ENCODE measurements around the gene SYT6. TPM values are rescaled to one million over a fixed set of nuclear protein-coding genes. Genes with fewer than 3 reads are reported as not detected.

SYT6 gene
- total RNA-seq, 4 donors from 2014 or later: 0.30 to 0.44 TPM; not detected in 2

DNA sequence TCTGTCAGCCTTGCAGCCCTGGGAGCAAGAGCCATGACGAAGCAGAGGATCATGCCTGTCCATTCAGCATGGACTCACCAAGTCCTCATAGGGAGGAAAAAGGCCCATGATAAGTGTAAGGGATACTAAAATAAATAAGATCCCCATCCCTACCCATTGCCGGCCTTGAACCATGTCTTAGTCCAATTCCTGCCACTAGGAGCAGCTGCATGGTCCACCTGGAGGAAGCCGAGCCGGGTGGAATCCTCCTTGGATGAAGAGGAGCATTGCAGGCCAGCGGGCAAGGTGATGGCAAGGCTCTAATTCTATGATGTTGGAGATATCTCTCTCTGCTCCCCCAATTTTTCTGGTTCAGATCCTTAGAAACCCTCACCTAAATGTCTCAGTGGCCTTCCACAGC, 38.7 kb upstream of the SYT6 start:
- no peak for TF ChIP-seq POLR2A (IDR thresholded peaks at IDR 0.05)
- 70 to 76% methylated on average over 5 of the region's 5 CpGs for WGBS, 2 donors
- H3K27me3 ChIP-seq: peaks cover 0 to 5% of the 10 kb centered on the region in 2 donors
- no peaks in the 10 kb centered on the region for H3K4me1 ChIP-seq
- no peak overlapping the region for H3K4me3 ChIP-seq
- H3K36me3 ChIP-seq: no peaks in the 10 kb centered on the region
- H3K27ac ChIP-seq: no peak overlapping the region
- peaks cover 0 to 10% (median 0%) of the 10 kb centered on the region in 4 donors for H3K9me3 ChIP-seq
- DNase-seq (ENCODE audit: low spot score in 2 of 2): no peak

DNA sequence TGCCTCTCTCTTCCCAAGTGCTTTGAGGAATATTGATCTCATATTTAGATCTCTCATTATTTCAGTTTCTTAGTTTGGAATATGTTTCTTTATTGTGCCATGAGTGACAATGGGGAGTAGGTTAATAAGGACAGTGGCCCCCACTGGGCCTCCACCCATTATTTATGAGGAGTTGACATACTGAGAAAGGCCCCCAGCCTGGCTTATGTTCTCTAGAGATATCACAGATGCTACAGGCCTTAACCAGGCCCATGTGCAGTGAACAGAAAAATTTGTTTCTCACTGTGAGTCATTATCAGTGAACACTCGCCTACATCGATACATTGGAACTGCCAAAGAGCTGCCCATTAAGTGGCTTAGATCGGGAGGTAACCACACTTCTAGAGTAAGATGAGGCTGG, 35.7 kb upstream of the SYT6 start:
- H3K27me3 ChIP-seq: no peaks in the 10 kb centered on the region
- 89 to 96% methylated on average over 3 of the region's 3 CpGs for WGBS, 2 donors

DNA sequence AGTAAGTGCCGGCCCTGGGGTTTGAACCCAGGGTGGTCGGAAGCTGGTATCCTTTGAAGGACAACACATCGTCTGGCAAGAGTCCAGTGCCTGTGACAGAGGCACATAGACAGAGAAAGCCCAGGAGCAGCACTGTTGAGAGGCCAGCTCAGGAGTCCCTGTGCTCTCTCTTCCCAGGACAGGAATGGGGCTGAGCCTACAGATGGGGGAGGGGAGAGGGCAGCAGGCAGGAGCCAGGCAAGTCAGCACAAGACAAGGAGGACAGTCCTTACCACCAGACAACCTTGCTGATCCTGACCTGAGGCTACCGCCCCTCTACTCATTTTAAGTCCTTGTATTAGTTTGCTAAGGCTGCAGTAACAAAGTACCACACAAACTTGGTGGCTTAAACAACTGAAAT, 27.7 kb upstream of the SYT6 start:
- TF ChIP-seq POLR2A (IDR thresholded peaks at IDR 0.05): no peak
- TF ChIP-seq, protein P1, sequence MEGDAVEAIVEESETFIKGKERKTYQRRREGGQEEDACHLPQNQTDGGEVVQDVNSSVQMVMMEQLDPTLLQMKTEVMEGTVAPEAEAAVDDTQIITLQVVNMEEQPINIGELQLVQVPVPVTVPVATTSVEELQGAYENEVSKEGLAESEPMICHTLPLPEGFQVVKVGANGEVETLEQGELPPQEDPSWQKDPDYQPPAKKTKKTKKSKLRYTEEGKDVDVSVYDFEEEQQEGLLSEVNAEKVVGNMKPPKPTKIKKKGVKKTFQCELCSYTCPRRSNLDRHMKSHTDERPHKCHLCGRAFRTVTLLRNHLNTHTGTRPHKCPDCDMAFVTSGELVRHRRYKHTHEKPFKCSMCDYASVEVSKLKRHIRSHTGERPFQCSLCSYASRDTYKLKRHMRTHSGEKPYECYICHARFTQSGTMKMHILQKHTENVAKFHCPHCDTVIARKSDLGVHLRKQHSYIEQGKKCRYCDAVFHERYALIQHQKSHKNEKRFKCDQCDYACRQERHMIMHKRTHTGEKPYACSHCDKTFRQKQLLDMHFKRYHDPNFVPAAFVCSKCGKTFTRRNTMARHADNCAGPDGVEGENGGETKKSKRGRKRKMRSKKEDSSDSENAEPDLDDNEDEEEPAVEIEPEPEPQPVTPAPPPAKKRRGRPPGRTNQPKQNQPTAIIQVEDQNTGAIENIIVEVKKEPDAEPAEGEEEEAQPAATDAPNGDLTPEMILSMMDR (IDR thresholded peaks at IDR 0.05): no peak
- no peak for TF ChIP-seq EP300 (IDR thresholded peaks at IDR 0.05)

More for the DNA sequence above, 35.7 kb upstream of the SYT6 start:
- Histone ChIP-seq H3K4me1 (no peaks in the 10 kb centered on the region), H3K36me3 (no peaks in the 10 kb centered on the region), H3K27ac (no peak overlapping the region), H3K9me3 (peaks cover 0 to 5% (median 0%) of the 10 kb centered on the region in 4 donors), H3K4me3 (no peak overlapping the region)
- no peak for DNase-seq (ENCODE audit: low spot score in 2 of 2)
- no peak for TF ChIP-seq EP300 (IDR thresholded peaks at IDR 0.05)
- TF ChIP-seq, protein P1 (IDR thresholded peaks at IDR 0.05): no peak
- no peak for TF ChIP-seq POLR2A (IDR thresholded peaks at IDR 0.05)

DNA sequence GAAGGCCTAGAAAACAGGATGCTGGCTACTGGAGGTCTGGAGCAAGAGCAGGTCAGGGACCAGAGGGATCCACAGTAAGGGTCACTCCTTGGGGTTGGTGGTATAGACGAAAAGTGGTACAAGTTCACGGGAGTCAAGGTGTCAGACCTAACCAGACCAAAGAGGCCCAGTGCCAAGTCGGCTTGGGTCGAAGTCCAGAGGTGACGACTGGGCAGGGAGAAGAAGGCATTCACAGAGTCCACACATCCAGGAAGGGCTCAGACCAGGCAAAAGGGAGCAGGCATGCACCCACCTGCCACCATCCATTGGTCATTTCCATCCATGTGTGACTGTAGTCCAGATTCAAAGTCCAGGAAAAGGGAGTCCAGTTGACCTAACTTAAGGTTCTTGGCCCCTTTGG, 27.1 kb upstream of the SYT6 start:
- WGBS, 2 donors: 85 to 92% methylated on average over 5 of the region's 5 CpGs
- no peak for DNase-seq (ENCODE audit: low spot score in 2 of 2)
- Histone ChIP-seq H3K27me3 (no peaks in the 10 kb centered on the region), H3K4me3 (no peak overlapping the region), H3K27ac (no peak overlapping the region), H3K4me1 (peaks cover 0 to 12% (median 0%) of the 10 kb centered on the region in 4 donors), H3K36me3 (no peaks in the 10 kb centered on the region), H3K9me3 (no peaks in the 10 kb centered on the region)
- TF ChIP-seq EP300 (IDR thresholded peaks at IDR 0.05) (no peak), POLR2A (IDR thresholded peaks at IDR 0.05) (no peak)
- TF ChIP-seq, protein P1 (IDR thresholded peaks at IDR 0.05): no peak

More for the DNA sequence above, 27.7 kb upstream of the SYT6 start:
- H3K9me3 ChIP-seq: no peaks in the 10 kb centered on the region
- 80 to 90% methylated on average over 4 of the region's 4 CpGs for whole genome bisulfite sequencing, 2 donors
- no peak overlapping the region for H3K4me3 ChIP-seq
- DNase-seq (ENCODE audit: low spot score in 2 of 2): no peak
- H3K27ac ChIP-seq: no peak overlapping the region
- H3K4me1 ChIP-seq: peaks cover 0 to 12% (median 0%) of the 10 kb centered on the region in 4 donors
- H3K27me3 ChIP-seq: no peaks in the 10 kb centered on the region
- no peaks in the 10 kb centered on the region for H3K36me3 ChIP-seq

DNA sequence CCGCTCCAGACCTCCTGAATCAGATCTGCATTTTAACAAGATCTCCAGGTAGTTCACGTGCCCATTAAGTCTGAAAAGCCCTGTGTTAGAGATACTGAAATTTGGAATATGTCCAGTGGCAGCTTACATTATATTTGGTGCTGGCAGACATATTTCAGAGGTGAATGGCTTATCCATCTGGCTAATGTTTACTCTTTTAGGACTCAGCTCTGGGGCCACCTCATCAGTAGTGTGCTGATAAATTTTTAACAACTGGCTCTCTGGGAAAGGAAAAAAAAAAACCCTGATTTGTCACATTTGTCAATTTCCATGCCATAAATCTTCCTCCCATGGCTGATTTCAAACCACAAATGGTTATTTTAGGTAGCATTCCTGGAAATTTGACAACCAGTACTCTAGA, 25.3 kb upstream of the SYT6 start:
- H3K4me1 ChIP-seq: peaks cover 0 to 12% (median 0%) of the 10 kb centered on the region in 4 donors
- no peaks in the 10 kb centered on the region for H3K9me3 ChIP-seq
- no peaks in the 10 kb centered on the region for H3K27me3 ChIP-seq
- H3K27ac ChIP-seq: no peak overlapping the region
- no peak for DNase-seq (ENCODE audit: low spot score in 2 of 2)
- no peaks in the 10 kb centered on the region for H3K36me3 ChIP-seq
- TF ChIP-seq POLR2A (IDR thresholded peaks at IDR 0.05) (no peak), EP300 (IDR thresholded peaks at IDR 0.05) (no peak)
- TF ChIP-seq, protein P1 (IDR thresholded peaks at IDR 0.05): no peak
- no peak overlapping the region for H3K4me3 ChIP-seq
- WGBS, 2 donors: 58 to 82% methylated on average over 2 of the region's 2 CpGs

DNA sequence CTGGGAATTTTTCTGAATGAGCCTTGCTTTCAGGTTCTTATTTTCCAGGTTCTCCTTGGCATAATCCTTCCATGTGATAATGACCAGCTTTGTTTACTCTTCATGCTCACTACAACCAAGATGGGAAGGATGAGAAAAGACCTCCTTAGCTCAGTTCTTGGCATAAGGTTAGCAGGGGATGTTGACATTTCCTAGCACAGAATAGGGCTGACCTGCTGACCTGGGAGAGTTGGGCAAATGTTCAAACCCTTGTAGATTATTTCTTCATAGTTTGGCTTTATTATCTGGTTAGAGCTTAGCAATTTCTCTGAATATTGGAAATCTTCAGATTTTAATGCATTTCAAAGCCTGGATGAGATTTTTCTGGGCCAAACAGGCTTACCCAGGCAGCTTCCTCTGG, 23.6 kb upstream of the SYT6 start:
- H3K4me3 ChIP-seq: no peak overlapping the region
- H3K4me1 ChIP-seq: peaks cover 0 to 12% (median 0%) of the 10 kb centered on the region in 4 donors
- DNase-seq (ENCODE audit: low spot score in 2 of 2): peak in 1 of 2 donors; percentile 44

More for the DNA sequence above, 23.6 kb upstream of the SYT6 start:
- no peaks in the 10 kb centered on the region for H3K27me3 ChIP-seq
- TF ChIP-seq POLR2A (IDR thresholded peaks at IDR 0.05) (no peak), EP300 (IDR thresholded peaks at IDR 0.05) (peak in 1 of 2 donors; percentile 15)
- H3K9me3 ChIP-seq: peaks cover 0 to 3% (median 0%) of the 10 kb centered on the region in 4 donors
- H3K36me3 ChIP-seq: no peaks in the 10 kb centered on the region
- H3K27ac ChIP-seq: no peak overlapping the region
